ACC112 (cell line): ENCODE measurements around the gene TCF7.

Experiments used
- H2AFZ ChIP-seq: fragments of 200-600 bp; sonication (generic); one replicate; pipeline ENCODE4 v1.6.0; 2017; ENCODE audit warnings: antibody characterized with exemption, low read length; ENCODE audit not compliant: unreplicated experiment
- H3K27ac ChIP-seq: fragments of 200-600 bp; sonication (generic); 2 replicates; pipeline ENCODE4 v1.5.1; 2014; ENCODE audit warnings: low read depth, mild to moderate bottlenecking, antibody characterized with exemption, low read length, moderate library complexity
- H3K27me3 ChIP-seq: fragments of 200-600 bp; sonication (generic); 2 replicates; pipeline ENCODE4 v1.6.1; 2014; ENCODE audit warnings: mild to moderate bottlenecking, antibody characterized with exemption, low read length, moderate library complexity, mixed read lengths; ENCODE audit not compliant: insufficient read depth
- H3K36me3 ChIP-seq: fragments of 200-600 bp; sonication (generic); 2 replicates; pipeline ENCODE4 v1.6.1; 2016; ENCODE audit warnings: mild to moderate bottlenecking, antibody characterized with exemption, low read length, moderate library complexity, mixed read lengths; ENCODE audit not compliant: insufficient read depth
- H3K4me1 ChIP-seq: fragments of 200-600 bp; sonication (generic); one replicate; pipeline ENCODE4 v1.6.1; 2016; ENCODE audit warnings: low read length, mixed read lengths; ENCODE audit not compliant: insufficient read depth, unreplicated experiment, control insufficient read depth
- H3K4me3 ChIP-seq: fragments of 200-600 bp; sonication (generic); 2 replicates; pipeline ENCODE4 v1.5.1; 2014; ENCODE audit warnings: mild to moderate bottlenecking, low read depth, low read length
- H3K79me2 ChIP-seq: fragments of 200-600 bp; sonication (generic); one replicate; pipeline ENCODE4 v1.6.0; 2016; ENCODE audit warnings: low read length; ENCODE audit not compliant: control insufficient read depth, unreplicated experiment, insufficient read depth

TCF7 gene

DNA sequence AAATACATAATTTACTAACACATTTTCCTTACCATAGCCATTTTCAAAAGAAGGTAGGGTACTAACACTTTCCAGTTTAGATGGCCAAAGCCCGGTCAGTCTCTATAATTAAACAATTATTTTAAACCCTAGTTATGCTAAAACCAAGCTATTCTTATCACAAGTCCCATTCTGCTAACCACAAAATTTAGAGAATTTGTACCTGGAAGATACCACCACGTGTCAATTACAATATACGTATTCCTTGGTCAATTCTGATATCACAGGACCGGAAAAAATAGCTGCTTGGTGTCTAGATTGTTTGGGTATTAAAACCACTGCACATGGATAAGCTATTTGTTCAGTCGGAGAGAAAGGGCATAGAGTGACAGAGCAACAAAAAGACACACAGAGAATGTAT lies 81.2 kb downstream of the TCF7 start:
- no peaks in the 10 kb centered on the region for H3K79me2 ChIP-seq

More for the DNA sequence above, 81.2 kb downstream of the TCF7 start:
- Histone ChIP-seq H3K4me3 (no peak overlapping the region), H2AFZ (no peak overlapping the region), H3K36me3 (peaks cover 37% of the 10 kb centered on the region), H3K4me1 (no peaks in the 10 kb centered on the region), H3K27me3 (no peaks in the 10 kb centered on the region), H3K27ac (no peak overlapping the region)
